Astrocyte of the hippocampus (primary cell): ENCODE data around the gene NID1.
"Not testable (repeated sequence)": the region's sequence is repeated elsewhere in the genome, so short reads cannot be mapped to it uniquely, and the experiment has no call there.

Experiments used
- DNase-seq: peaks from one replicate; pipeline ENCODE4 v3.0.0; 2011; ENCODE audit warnings: low read depth, low spot score

Gene NID1

GRCh38 chr1:236024641-236025040 is 40.2 kb downstream of the NID1 start:
- DNase-seq = peak; percentile 31

GRCh38 chr1:236023926-236024565 is 40.8 kb downstream of the NID1 start:
- no peak for DNase-seq

- DNase-seq = peak; percentile 81
These were observed 43.3 kb downstream of the NID1 start for GRCh38 chr1:236021424-236022135.

- peak; percentile 35 for DNase-seq
These were observed 44.3 kb downstream of the NID1 start for GRCh38 chr1:236020359-236021219.

GRCh38 chr1:236018885-236019453 is 45.9 kb downstream of the NID1 start:
- no peak for DNase-seq

GRCh38 chr1:236016782-236017400 is 48.0 kb downstream of the NID1 start:
- no peak for DNase-seq

- no peak for DNase-seq
These were observed 48.8 kb downstream of the NID1 start for GRCh38 chr1:236016083-236016482.

GRCh38 chr1:236015539-236015938 is 49.4 kb downstream of the NID1 start:
- DNase-seq = no peak

- no peak for DNase-seq
These were observed 51.6 kb downstream of the NID1 start for GRCh38 chr1:236013330-236013729.

- DNase-seq = no peak
These were observed 53.2 kb downstream of the NID1 start for GRCh38 chr1:236011641-236012040.

- DNase-seq = no peak
These were observed 54.4 kb downstream of the NID1 start for GRCh38 chr1:236010443-236010842.

- DNase-seq = no peak
These were observed 55.0 kb downstream of the NID1 start for GRCh38 chr1:236009857-236010256.

GRCh38 chr1:236009191-236009590 is 55.7 kb downstream of the NID1 start:
- no peak for DNase-seq

- no peak for DNase-seq
These were observed 57.1 kb downstream of the NID1 start for GRCh38 chr1:236007781-236008180.

- DNase-seq = not testable (repeated sequence)
These were observed 61.8 kb downstream of the NID1 start for GRCh38 chr1:236003058-236003457.

- DNase-seq = no peak
These were observed 62.3 kb downstream of the NID1 start for GRCh38 chr1:236002572-236002971.

- no peak for DNase-seq
These were observed 62.9 kb downstream of the NID1 start for GRCh38 chr1:236002025-236002390.

- no peak for DNase-seq
These were observed 64.1 kb downstream of the NID1 start for GRCh38 chr1:236000781-236001180.

- peak; percentile 61 for DNase-seq
These were observed 65.5 kb downstream of the NID1 start for GRCh38 chr1:235999259-235999925.

- DNase-seq = no peak
These were observed 66.1 kb downstream of the NID1 start for GRCh38 chr1:235998812-235999211.

GRCh38 chr1:235997931-235998330 is 67.0 kb downstream of the NID1 start:
- DNase-seq = no peak
